Progenitor cell of endocrine pancreas (in vitro differentiated cells): ENCODE results near the gene NCOA7. TPM values are rescaled to one million over a fixed set of nuclear protein-coding genes. Genes with fewer than 3 reads are reported as not detected.

ENCODE experiments used
- DNase-seq: peaks from one replicate; pipeline ENCODE4 v3.0.0; 2021; ENCODE audit warnings: low spot score; ENCODE audit not compliant: unreplicated experiment
- H3K27ac Mint-ChIP-seq: 2 replicates; pipeline ENCODE4 v1.8.0; 2021; ENCODE audit warnings: mild to moderate bottlenecking, moderate library complexity, mixed read lengths
- H3K27me3 Mint-ChIP-seq: 2 replicates; pipeline ENCODE4 v1.8.0; 2021; ENCODE audit warnings: mixed read lengths
- H3K36me3 Mint-ChIP-seq: 2 replicates; pipeline ENCODE4 v1.8.0; 2022; ENCODE audit warnings: mixed read lengths; ENCODE audit not compliant: insufficient read depth
- H3K4me1 Mint-ChIP-seq: 2 replicates; pipeline ENCODE4 v1.8.0; 2021; ENCODE audit warnings: low read depth, mixed read lengths
- H3K4me3 Mint-ChIP-seq: 2 replicates; pipeline ENCODE4 v1.8.0; 2021; ENCODE audit warnings: low read depth, mild to moderate bottlenecking, moderate library complexity, mixed read lengths
- H3K9me3 Mint-ChIP-seq: 2 replicates; pipeline ENCODE4 v1.8.0; 2021; ENCODE audit warnings: low read depth, mixed read lengths
- total RNA-seq: library from RNA; stranded (reverse); gene quantifications from 2 replicates; pipeline ENCODE4 v1.2.1, GENCODE V29; 2021
- TF ChIP-seq, protein P1 (sequence below): fragments of 200-600 bp; sonication (generic); IDR thresholded peaks from one replicate; pipeline ENCODE4 v1.5.0; 2021; ENCODE audit warnings: antibody characterized with exemption, mild to moderate bottlenecking; ENCODE audit not compliant: unreplicated experiment

NCOA7 gene
- total RNA-seq, 1 donor from 2014 or later, result 18.0 TPM

DNA sequence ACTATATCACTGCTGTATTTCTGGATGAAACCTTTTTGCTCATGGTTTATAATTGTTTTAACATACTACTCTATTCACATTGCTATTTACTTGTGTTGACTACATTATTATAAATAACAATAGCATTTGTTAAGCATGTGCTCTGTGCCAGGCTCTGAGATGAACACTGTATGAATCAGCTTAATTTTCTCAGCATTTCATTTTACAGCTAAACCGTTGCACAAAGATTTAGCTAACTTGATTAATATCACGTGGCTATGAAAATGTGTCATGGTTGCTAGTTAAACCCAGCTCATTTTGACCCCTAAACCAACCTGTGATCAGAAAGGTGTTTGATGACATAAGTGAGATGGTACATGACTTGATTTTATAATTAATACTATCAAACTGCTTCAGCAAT is 77.5 kb downstream of the NCOA7 start:
- Mint-ChIP-seq H3K9me3 (no peaks in the 10 kb centered on the region), H3K4me3 (no peak overlapping the region), H3K4me1 (peaks cover 7% of the 10 kb centered on the region), H3K36me3 (no peaks in the 10 kb centered on the region), H3K27me3 (no peaks in the 10 kb centered on the region), H3K27ac (no peak overlapping the region)
- TF ChIP-seq, protein P1, sequence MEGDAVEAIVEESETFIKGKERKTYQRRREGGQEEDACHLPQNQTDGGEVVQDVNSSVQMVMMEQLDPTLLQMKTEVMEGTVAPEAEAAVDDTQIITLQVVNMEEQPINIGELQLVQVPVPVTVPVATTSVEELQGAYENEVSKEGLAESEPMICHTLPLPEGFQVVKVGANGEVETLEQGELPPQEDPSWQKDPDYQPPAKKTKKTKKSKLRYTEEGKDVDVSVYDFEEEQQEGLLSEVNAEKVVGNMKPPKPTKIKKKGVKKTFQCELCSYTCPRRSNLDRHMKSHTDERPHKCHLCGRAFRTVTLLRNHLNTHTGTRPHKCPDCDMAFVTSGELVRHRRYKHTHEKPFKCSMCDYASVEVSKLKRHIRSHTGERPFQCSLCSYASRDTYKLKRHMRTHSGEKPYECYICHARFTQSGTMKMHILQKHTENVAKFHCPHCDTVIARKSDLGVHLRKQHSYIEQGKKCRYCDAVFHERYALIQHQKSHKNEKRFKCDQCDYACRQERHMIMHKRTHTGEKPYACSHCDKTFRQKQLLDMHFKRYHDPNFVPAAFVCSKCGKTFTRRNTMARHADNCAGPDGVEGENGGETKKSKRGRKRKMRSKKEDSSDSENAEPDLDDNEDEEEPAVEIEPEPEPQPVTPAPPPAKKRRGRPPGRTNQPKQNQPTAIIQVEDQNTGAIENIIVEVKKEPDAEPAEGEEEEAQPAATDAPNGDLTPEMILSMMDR, result no peak
- DNase-seq, result no peak

DNA sequence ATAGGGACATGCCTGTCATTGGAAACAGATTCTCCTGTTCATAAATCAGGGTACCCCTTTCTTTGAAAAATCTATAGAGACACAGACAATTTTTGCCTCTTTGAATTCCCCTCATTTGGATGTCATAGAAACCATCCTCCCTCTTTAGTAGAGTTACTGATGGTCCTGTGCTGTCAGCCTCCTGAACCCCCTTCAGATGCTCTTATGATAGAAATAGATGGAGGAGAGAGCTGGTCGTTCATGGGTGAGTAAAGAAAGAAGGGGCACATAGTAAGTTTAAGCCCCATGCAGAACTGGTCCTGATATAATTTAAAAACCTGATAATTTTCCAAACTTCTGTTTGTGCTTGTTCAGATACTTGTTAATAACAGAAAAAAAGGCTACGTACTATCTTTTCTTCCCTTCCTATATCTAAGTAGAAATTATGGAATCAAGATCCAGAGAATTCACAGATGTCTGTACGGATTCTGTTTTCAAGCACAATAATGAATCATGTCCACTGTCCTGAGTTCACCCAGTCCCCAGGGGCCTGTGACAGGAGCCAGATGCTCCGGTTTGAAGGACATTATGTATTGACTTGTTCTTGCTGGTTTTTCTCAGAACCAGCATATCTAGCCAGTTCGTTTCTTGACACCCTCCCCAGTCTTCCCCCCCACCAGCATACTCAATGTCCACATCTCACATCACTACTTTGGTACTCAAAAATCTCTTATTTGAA is 78.1 kb downstream of the NCOA7 start:
- Mint-ChIP-seq H3K36me3 (no peaks in the 10 kb centered on the region), H3K9me3 (no peaks in the 10 kb centered on the region), H3K27me3 (no peaks in the 10 kb centered on the region), H3K4me3 (no peak overlapping the region), H3K4me1 (peaks cover 7% of the 10 kb centered on the region), H3K27ac (peak overlapping the region; percentile 46)
- no peak for DNase-seq
- TF ChIP-seq, protein P1, result no peak

DNA sequence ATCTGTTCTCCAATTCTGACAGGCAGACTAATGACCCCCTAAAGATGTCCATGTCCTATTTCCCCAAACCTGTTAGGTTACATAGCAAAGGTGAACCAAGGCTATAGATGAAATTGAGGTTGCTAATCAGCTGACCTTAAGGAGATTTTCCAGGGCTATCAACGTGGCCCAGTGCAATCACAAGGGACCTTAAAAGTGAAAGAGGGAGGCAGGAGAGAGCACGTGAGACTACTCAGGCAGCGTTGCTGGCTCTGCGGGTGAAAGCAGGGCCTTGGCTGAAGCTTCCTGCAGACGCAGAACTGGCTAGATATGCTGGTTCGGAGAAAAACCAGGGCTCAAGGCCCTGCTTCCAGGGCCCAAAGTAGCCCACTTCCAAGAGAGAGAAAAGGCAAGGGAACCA is 78.7 kb downstream of the NCOA7 start:
- H3K27ac Mint-ChIP-seq, result peak overlapping the region; percentile 46
- H3K9me3 Mint-ChIP-seq, result no peaks in the 10 kb centered on the region
- no peaks in the 10 kb centered on the region for H3K36me3 Mint-ChIP-seq
- no peaks in the 10 kb centered on the region for H3K27me3 Mint-ChIP-seq
- TF ChIP-seq, protein P1, result no peak
- no peak overlapping the region for H3K4me3 Mint-ChIP-seq
- H3K4me1 Mint-ChIP-seq, result peaks cover 7% of the 10 kb centered on the region
- no peak for DNase-seq

DNA sequence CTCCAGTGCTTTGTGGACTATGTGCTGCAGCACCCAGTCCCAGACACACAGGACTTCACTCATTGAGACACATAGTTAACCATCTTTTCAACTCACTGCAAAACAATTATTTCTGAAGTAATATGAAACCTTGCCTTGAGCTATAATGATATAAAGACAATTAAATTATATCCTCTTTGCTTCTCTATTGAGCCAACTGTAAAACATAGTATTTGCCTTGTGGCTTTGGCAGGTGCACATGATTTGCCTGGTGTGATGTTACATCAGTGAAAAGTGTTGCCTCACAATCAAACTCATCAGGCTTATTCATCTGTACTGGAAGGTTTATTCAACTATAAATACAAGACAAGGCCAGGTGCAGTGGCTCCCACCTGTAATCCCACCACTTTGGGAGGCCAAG is 80.6 kb downstream of the NCOA7 start:
- H3K4me3 Mint-ChIP-seq, result no peak overlapping the region
- peaks cover 3% of the 10 kb centered on the region for H3K36me3 Mint-ChIP-seq
- no peak for DNase-seq
- peaks cover 7% of the 10 kb centered on the region for H3K4me1 Mint-ChIP-seq
- TF ChIP-seq, protein P1, result no peak
- H3K27me3 Mint-ChIP-seq, result no peaks in the 10 kb centered on the region
- no peaks in the 10 kb centered on the region for H3K9me3 Mint-ChIP-seq
- no peak overlapping the region for H3K27ac Mint-ChIP-seq

DNA sequence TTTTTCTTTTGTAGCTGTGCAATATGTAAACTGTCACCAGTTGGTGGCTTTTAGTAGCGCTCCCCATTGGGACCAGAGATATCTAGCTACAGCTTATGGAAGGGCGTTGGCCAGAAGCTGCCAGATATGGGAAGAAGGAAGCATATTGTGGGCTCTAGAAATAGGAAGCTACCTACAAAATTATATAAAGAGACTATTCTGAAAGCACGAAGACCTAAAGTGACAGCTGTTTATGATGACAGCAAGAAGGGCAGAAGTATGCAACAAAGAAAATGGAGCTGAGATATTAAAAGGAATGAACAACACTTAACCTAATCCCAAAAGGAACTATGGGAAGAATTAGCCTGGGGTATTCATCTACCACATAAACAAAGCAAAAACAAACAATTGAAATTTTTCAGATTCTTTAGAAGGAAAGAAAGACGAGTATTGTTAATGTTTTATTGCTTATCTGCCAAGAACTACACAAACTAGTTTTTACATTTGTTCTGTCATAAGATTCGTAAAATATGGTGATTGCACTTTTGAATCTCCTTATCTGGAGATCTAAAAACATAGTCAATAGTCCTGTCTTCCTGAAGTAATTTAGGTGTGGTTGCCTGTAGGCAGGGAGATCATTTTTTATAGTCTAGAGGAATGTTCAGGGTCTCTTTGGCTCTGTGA is 81.6 kb downstream of the NCOA7 start:
- no peaks in the 10 kb centered on the region for H3K9me3 Mint-ChIP-seq
- H3K27ac Mint-ChIP-seq, result no peak overlapping the region
- H3K36me3 Mint-ChIP-seq, result peaks cover 3% of the 10 kb centered on the region
- H3K27me3 Mint-ChIP-seq, result no peaks in the 10 kb centered on the region
- H3K4me3 Mint-ChIP-seq, result no peak overlapping the region
- TF ChIP-seq, protein P1, result no peak
- peaks cover 7% of the 10 kb centered on the region for H3K4me1 Mint-ChIP-seq
- no peak for DNase-seq
